Ectodermal cell (in vitro differentiated cells): ENCODE data around the gene USP3.

Experiments used
- H3K27ac ChIP-seq: 2 replicates; pipeline ENCODE4 v1.7.0; 2013; ENCODE audit warnings: mild to moderate bottlenecking, low read depth, low read length; ENCODE audit not compliant: insufficient read depth, poor library complexity, severe bottlenecking
- H3K27me3 ChIP-seq: 2 replicates; pipeline ENCODE4 v1.7.0; 2013; ENCODE audit warnings: mild to moderate bottlenecking, low read length; ENCODE audit not compliant: insufficient read depth, control insufficient read depth, poor library complexity, severe bottlenecking
- H3K36me3 ChIP-seq: one replicate; pipeline ENCODE4 v1.7.0; 2013; ENCODE audit warnings: low read length; ENCODE audit not compliant: control insufficient read depth, insufficient read depth
- H3K4me1 ChIP-seq: one replicate; pipeline ENCODE4 v1.7.0; 2013; ENCODE audit warnings: low read length; ENCODE audit not compliant: control insufficient read depth, insufficient read depth
- H3K4me3 ChIP-seq: 2 replicates; pipeline ENCODE4 v1.7.0; 2013; ENCODE audit warnings: low read depth, low read length, control low read depth; ENCODE audit not compliant: insufficient read depth
- H3K9me3 ChIP-seq: 2 replicates; pipeline ENCODE4 v1.7.0; 2013; ENCODE audit warnings: mild to moderate bottlenecking, low read length, moderate library complexity; ENCODE audit not compliant: control insufficient read depth
- WGBS, 2 experiments: methylation state at CpG; one replicate each; pipeline ENCODE4 v1.1.7; 2013; ENCODE audit warnings: missing lambda C conversion rate in 2 of 2; 5-methylcytosine and 5-hydroxymethylcytosine counted together

Gene USP3

GRCh38 chr15:63626955-63627354 is 122.6 kb downstream of the USP3 start:
- H3K27me3 ChIP-seq: no peaks in the 10 kb centered on the region
- H3K4me3 ChIP-seq: no peak overlapping the region
- H3K36me3 ChIP-seq: peaks cover 41% of the 10 kb centered on the region
- H3K4me1 ChIP-seq: no peaks in the 10 kb centered on the region
- WGBS, 2 experiments: 92 to 95% methylated on average over 1 of the region's 1 CpG
- H3K9me3 ChIP-seq: no peaks in the 10 kb centered on the region
- H3K27ac ChIP-seq: no peak overlapping the region

- peaks cover 34% of the 10 kb centered on the region for H3K36me3 ChIP-seq
- WGBS, 2 experiments: 93 to 95% methylated on average over 12 to 13 of the region's 13 CpGs
These were observed 123.9 kb downstream of the USP3 start for GRCh38 chr15:63628123-63628822.

GRCh38 chr15:63630036-63630751 is 125.8 kb downstream of the USP3 start:
- H3K36me3 ChIP-seq: peaks cover 22% of the 10 kb centered on the region
- H3K9me3 ChIP-seq: no peaks in the 10 kb centered on the region
- 94 to 98% methylated on average over 5 to 7 of the region's 7 CpGs for WGBS, 2 experiments
- no peaks in the 10 kb centered on the region for H3K27me3 ChIP-seq
- H3K4me1 ChIP-seq: no peaks in the 10 kb centered on the region
- H3K4me3 ChIP-seq: no peak overlapping the region
- no peak overlapping the region for H3K27ac ChIP-seq

More at GRCh38 chr15:63628123-63628822, 123.9 kb downstream of the USP3 start:
- no peak overlapping the region for H3K27ac ChIP-seq
- H3K4me1 ChIP-seq: no peaks in the 10 kb centered on the region
- no peaks in the 10 kb centered on the region for H3K27me3 ChIP-seq
- H3K9me3 ChIP-seq: no peaks in the 10 kb centered on the region
- no peak overlapping the region for H3K4me3 ChIP-seq

- WGBS, 2 experiments: 82 to 86% methylated on average over 1 to 2 of the region's 2 CpGs
- no peaks in the 10 kb centered on the region for H3K4me1 ChIP-seq
- no peak overlapping the region for H3K4me3 ChIP-seq
- H3K27me3 ChIP-seq: no peaks in the 10 kb centered on the region
- no peak overlapping the region for H3K27ac ChIP-seq
- H3K36me3 ChIP-seq: peaks cover 23% of the 10 kb centered on the region
- H3K9me3 ChIP-seq: no peaks in the 10 kb centered on the region
These were observed 128.9 kb downstream of the USP3 start for GRCh38 chr15:63633312-63633711.

- WGBS, 2 experiments: 83 to 90% methylated on average over 1 of the region's 1 CpG
- no peaks in the 10 kb centered on the region for H3K4me1 ChIP-seq
- no peaks in the 10 kb centered on the region for H3K27me3 ChIP-seq
- peaks cover 21% of the 10 kb centered on the region for H3K36me3 ChIP-seq
- no peak overlapping the region for H3K27ac ChIP-seq
- no peaks in the 10 kb centered on the region for H3K9me3 ChIP-seq
- no peak overlapping the region for H3K4me3 ChIP-seq
These were observed 129.8 kb downstream of the USP3 start for GRCh38 chr15:63634154-63634553.

- Histone ChIP-seq H3K4me1 (no peaks in the 10 kb centered on the region), H3K4me3 (no peak overlapping the region), H3K9me3 (no peaks in the 10 kb centered on the region), H3K27me3 (no peaks in the 10 kb centered on the region), H3K36me3 (peaks cover 8% of the 10 kb centered on the region), H3K27ac (no peak overlapping the region)
- WGBS, 2 experiments: 94 to 96% methylated on average over 9 of the region's 9 CpGs
These were observed 132.2 kb downstream of the USP3 start for GRCh38 chr15:63636518-63637061.

GRCh38 chr15:63638839-63639238 is 134.4 kb downstream of the USP3 start:
- H3K27ac ChIP-seq: no peak overlapping the region
- H3K36me3 ChIP-seq: peaks cover 8% of the 10 kb centered on the region
- no peaks in the 10 kb centered on the region for H3K9me3 ChIP-seq
- H3K27me3 ChIP-seq: no peaks in the 10 kb centered on the region
- WGBS, 2 experiments: no CpG with 5 or more reads among the region's 1 CpG
- no peaks in the 10 kb centered on the region for H3K4me1 ChIP-seq
- no peak overlapping the region for H3K4me3 ChIP-seq

- Histone ChIP-seq H3K4me3 (no peak overlapping the region), H3K27ac (no peak overlapping the region), H3K9me3 (no peaks in the 10 kb centered on the region), H3K27me3 (no peaks in the 10 kb centered on the region), H3K36me3 (peaks cover 17% of the 10 kb centered on the region), H3K4me1 (no peaks in the 10 kb centered on the region)
- 97 to 99% methylated on average over 3 of the region's 3 CpGs for WGBS, 2 experiments
These were observed 135.8 kb downstream of the USP3 start for GRCh38 chr15:63640146-63640545.
